WTC11 (cell line): ENCODE data around the gene S100A5. TPM values are rescaled to one million over a fixed set of nuclear protein-coding genes. Genes with fewer than 3 reads are reported as not detected.

Source experiments
- ATAC-seq: fragments of 200-7000 bp; cut with Tn5 transposase; 2 replicates; pipeline ENCODE4 v1.10.0; 2021; ENCODE audit warnings: mild to moderate bottlenecking, moderate library complexity
- CTCF ChIA-PET: fragments of 300-600 bp; sonication (Branson Sonifier 250); formaldehyde crosslinking; loops from one replicate; lab custom pipeline; 2021; ENCODE audit warnings: antibody characterized with exemption; lab: Charles Lee
- POLR2A ChIA-PET: fragments of 350-600 bp; sonication (Branson Sonifier 250); formaldehyde crosslinking; loops from one replicate; lab custom pipeline; 2021; ENCODE audit warnings: antibody characterized with exemption; lab: Charles Lee
- DNase-seq: peaks from one replicate; pipeline ENCODE4 v3.0.0; 2021; ENCODE audit warnings: low spot score
- H3K27ac Mint-ChIP-seq: 2 replicates; pipeline ENCODE4 v1.8.0; 2021; ENCODE audit warnings: mixed read lengths
- H3K27me3 Mint-ChIP-seq: 2 replicates; pipeline ENCODE4 v1.8.0; 2021; ENCODE audit warnings: low read depth, mild to moderate bottlenecking, moderate library complexity, mixed read lengths
- H3K36me3 Mint-ChIP-seq: 2 replicates; pipeline ENCODE4 v1.8.0; 2021; ENCODE audit warnings: mixed read lengths
- H3K4me1 Mint-ChIP-seq: 2 replicates; pipeline ENCODE4 v1.8.0; 2022; ENCODE audit warnings: mixed read lengths
- H3K4me3 Mint-ChIP-seq: 2 replicates; pipeline ENCODE4 v1.8.0; 2021; ENCODE audit warnings: mild to moderate bottlenecking, moderate library complexity, mixed read lengths
- H3K9me3 Mint-ChIP-seq: 2 replicates; pipeline ENCODE4 v1.8.0; 2021; ENCODE audit warnings: mixed read lengths
- ARID4B ChIP-seq: sonication (generic); formaldehyde crosslinking; IDR thresholded peaks from 2 replicates; pipeline ENCODE4 v1.8.0; 2023; ENCODE audit warnings: missing genetic modification reagents, mild to moderate bottlenecking, borderline replicate concordance
- ATF1 ChIP-seq: sonication (generic); formaldehyde crosslinking; IDR thresholded peaks from 2 replicates; pipeline ENCODE4 v1.8.1; 2023; ENCODE audit warnings: mild to moderate bottlenecking, moderate library complexity, missing genetic modification reagents
- ATF2 ChIP-seq: sonication (generic); formaldehyde crosslinking; IDR thresholded peaks from 2 replicates; pipeline ENCODE4 v1.8.1; 2022; ENCODE audit warnings: low read depth, missing genetic modification reagents, borderline replicate concordance
- HMGA2 ChIP-seq: fragments of 250-450 bp; sonication (Bioruptor Pico); IDR thresholded peaks from 2 replicates; pipeline ENCODE4 v1.4.0; 2021; ENCODE audit warnings: mild to moderate bottlenecking, moderate library complexity
- NR3C1 ChIP-seq: sonication (generic); formaldehyde crosslinking; conservative IDR thresholded peaks from 2 replicates; pipeline ENCODE4 v1.8.1; 2023; ENCODE audit warnings: low read depth, mild to moderate bottlenecking, missing genetic modification reagents
- SOX15 ChIP-seq: fragments of 250-450 bp; sonication (Bioruptor Pico); IDR thresholded peaks from 2 replicates; pipeline ENCODE4 v1.9.0; 2021; ENCODE audit warnings: mild to moderate bottlenecking
- ZNF281 ChIP-seq: sonication (generic); formaldehyde crosslinking; IDR thresholded peaks from 2 replicates; pipeline ENCODE4 v1.8.0; 2023; ENCODE audit warnings: mild to moderate bottlenecking, missing genetic modification reagents
- total RNA-seq: library from RNA; stranded (reverse); gene quantifications from 3 replicates; pipeline ENCODE4 v1.2.3, GENCODE V29; 2021
- TF ChIP-seq, protein P1 (sequence below): sonication (generic); formaldehyde crosslinking; conservative IDR thresholded peaks from 2 replicates; pipeline ENCODE4 v1.8.1; 2023; ENCODE audit warnings: mild to moderate bottlenecking, low read depth, missing genetic modification reagents, moderate library complexity
- TF ChIP-seq, protein P2 (sequence below): fragments of 250-450 bp; sonication (Bioruptor Pico); IDR thresholded peaks from 2 replicates; pipeline ENCODE4 v2.1.2; 2022; ENCODE audit warnings: mild to moderate bottlenecking, moderate library complexity
- TF ChIP-seq, protein P3 (sequence below): fragments of 200-600 bp; IDR thresholded peaks from 2 replicates; pipeline ENCODE4 v1.8.0; 2022; ENCODE audit warnings: antibody characterized with exemption
- TF ChIP-seq, protein P4 (sequence below): sonication (generic); formaldehyde crosslinking; IDR thresholded peaks from 2 replicates; pipeline ENCODE4 v1.8.0; 2023; ENCODE audit warnings: missing genetic modification reagents

S100A5 gene
- total RNA-seq, 1 experiment from 2014 or later, result not detected

GRCh38 chr1:153572569-153573015 lies 31.9 kb upstream of the S100A5 start:
- Mint-ChIP-seq H3K27ac (no peak overlapping the region), H3K4me1 (peaks cover 17% of the 10 kb centered on the region), H3K36me3 (peaks cover 3% of the 10 kb centered on the region; the same call in 1 of the 2 replicates), H3K27me3 (peaks cover 2% of the 10 kb centered on the region; the same call in 1 of the 2 replicates), H3K4me3 (no peak overlapping the region), H3K9me3 (no peaks in the 10 kb centered on the region)
- TF ChIP-seq HMGA2 (CRISPR knock-in tag) (no peak), ZNF281 (CRISPR knock-in tag) (no peak), ATF1 (CRISPR knock-in tag) (no peak), NR3C1 (CRISPR knock-in tag) (no peak)
- TF ChIP-seq, protein P1, sequence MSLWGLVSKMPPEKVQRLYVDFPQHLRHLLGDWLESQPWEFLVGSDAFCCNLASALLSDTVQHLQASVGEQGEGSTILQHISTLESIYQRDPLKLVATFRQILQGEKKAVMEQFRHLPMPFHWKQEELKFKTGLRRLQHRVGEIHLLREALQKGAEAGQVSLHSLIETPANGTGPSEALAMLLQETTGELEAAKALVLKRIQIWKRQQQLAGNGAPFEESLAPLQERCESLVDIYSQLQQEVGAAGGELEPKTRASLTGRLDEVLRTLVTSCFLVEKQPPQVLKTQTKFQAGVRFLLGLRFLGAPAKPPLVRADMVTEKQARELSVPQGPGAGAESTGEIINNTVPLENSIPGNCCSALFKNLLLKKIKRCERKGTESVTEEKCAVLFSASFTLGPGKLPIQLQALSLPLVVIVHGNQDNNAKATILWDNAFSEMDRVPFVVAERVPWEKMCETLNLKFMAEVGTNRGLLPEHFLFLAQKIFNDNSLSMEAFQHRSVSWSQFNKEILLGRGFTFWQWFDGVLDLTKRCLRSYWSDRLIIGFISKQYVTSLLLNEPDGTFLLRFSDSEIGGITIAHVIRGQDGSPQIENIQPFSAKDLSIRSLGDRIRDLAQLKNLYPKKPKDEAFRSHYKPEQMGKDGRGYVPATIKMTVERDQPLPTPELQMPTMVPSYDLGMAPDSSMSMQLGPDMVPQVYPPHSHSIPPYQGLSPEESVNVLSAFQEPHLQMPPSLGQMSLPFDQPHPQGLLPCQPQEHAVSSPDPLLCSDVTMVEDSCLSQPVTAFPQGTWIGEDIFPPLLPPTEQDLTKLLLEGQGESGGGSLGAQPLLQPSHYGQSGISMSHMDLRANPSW, result no peak
- TF ChIP-seq, protein P2, sequence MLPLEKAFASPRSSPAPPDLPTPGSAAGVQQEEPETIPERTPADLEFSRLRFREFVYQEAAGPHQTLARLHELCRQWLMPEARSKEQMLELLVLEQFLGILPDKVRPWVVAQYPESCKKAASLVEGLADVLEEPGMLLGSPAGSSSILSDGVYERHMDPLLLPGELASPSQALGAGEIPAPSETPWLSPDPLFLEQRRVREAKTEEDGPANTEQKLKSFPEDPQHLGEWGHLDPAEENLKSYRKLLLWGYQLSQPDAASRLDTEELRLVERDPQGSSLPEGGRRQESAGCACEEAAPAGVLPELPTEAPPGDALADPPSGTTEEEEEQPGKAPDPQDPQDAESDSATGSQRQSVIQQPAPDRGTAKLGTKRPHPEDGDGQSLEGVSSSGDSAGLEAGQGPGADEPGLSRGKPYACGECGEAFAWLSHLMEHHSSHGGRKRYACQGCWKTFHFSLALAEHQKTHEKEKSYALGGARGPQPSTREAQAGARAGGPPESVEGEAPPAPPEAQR, result no peak
- TF ChIP-seq, protein P3, sequence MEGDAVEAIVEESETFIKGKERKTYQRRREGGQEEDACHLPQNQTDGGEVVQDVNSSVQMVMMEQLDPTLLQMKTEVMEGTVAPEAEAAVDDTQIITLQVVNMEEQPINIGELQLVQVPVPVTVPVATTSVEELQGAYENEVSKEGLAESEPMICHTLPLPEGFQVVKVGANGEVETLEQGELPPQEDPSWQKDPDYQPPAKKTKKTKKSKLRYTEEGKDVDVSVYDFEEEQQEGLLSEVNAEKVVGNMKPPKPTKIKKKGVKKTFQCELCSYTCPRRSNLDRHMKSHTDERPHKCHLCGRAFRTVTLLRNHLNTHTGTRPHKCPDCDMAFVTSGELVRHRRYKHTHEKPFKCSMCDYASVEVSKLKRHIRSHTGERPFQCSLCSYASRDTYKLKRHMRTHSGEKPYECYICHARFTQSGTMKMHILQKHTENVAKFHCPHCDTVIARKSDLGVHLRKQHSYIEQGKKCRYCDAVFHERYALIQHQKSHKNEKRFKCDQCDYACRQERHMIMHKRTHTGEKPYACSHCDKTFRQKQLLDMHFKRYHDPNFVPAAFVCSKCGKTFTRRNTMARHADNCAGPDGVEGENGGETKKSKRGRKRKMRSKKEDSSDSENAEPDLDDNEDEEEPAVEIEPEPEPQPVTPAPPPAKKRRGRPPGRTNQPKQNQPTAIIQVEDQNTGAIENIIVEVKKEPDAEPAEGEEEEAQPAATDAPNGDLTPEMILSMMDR, result peak; percentile 30
- DNase-seq (peak; percentile 73), ATAC-seq (peak; percentile 77)
- ChIA-PET POLR2A (interaction anchor here (1.3 to 2.5 kb wide), 3 partner anchors 43 to 61 kb away, joined by 5 to 9 read pairs (median 5); partner anchors contain the start of genes CHTOP, S100A13 and S100A14), CTCF (interaction anchor here (0.5 to 6.1 kb wide), 37 partner anchors 8 to 1496 kb away, joined by 3 to 188 read pairs (median 5); partner anchors contain the start of genes CHTOP, S100A1, S100A13 and S100A14)

GRCh38 chr1:153571706-153572105 lies 31.0 kb upstream of the S100A5 start:
- H3K27ac Mint-ChIP-seq, result no peak overlapping the region
- no peak for TF ChIP-seq SOX15
- no peak for TF ChIP-seq ZNF281 (CRISPR knock-in tag)
- TF ChIP-seq, protein P4, sequence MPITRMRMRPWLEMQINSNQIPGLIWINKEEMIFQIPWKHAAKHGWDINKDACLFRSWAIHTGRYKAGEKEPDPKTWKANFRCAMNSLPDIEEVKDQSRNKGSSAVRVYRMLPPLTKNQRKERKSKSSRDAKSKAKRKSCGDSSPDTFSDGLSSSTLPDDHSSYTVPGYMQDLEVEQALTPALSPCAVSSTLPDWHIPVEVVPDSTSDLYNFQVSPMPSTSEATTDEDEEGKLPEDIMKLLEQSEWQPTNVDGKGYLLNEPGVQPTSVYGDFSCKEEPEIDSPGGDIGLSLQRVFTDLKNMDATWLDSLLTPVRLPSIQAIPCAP (CRISPR knock-in tag), result no peak
- TF ChIP-seq ATF2, result no peak
- TF ChIP-seq, protein P2, result no peak
- no peak for TF ChIP-seq ARID4B (CRISPR knock-in tag)
- TF ChIP-seq NR3C1 (CRISPR knock-in tag), result no peak

More at GRCh38 chr1:153571706-153572105, 31.0 kb upstream of the S100A5 start:
- Mint-ChIP-seq H3K9me3 (no peaks in the 10 kb centered on the region), H3K4me3 (no peak overlapping the region), H3K27me3 (peaks cover 2% of the 10 kb centered on the region; the same call in 1 of the 2 replicates), H3K4me1 (peaks cover 22% of the 10 kb centered on the region), H3K36me3 (peaks cover 3% of the 10 kb centered on the region; the same call in 1 of the 2 replicates)
- ChIA-PET CTCF (interaction anchor here (0.7 to 6.1 kb wide), 24 partner anchors 9 to 279 kb away, joined by 3 to 188 read pairs (median 6); partner anchors contain the start of genes CHTOP, S100A1, S100A13 and S100A14), POLR2A (interaction anchor here (2.5 kb wide), 1 partner anchor 62 kb away, joined by 9 read pairs; the partner anchor contains the start of gene CHTOP)
- no peak for ATAC-seq
- no peak for DNase-seq
